K562 (cell line): ENCODE measurements around the gene CENPH. TPM values are rescaled to one million over a fixed set of nuclear protein-coding genes. Genes with fewer than 3 reads are reported as not detected.
A peak's percentile ranks its signal among the peaks of the same experiment; 100 is the strongest.

Source experiments
- CHD4 ChIP-seq: fragments of 200-600 bp; sonication (generic); IDR thresholded peaks from 3 replicates; pipeline ENCODE4 v1.6.1; 2012; ENCODE audit warnings: low read depth, mild to moderate bottlenecking, mixed read lengths, low read length, inconsistent platforms; ENCODE audit not compliant: insufficient read depth, insufficient replicate concordance, poor library complexity, severe bottlenecking
- CTCFL ChIP-seq: IDR thresholded peaks from 2 replicates; pipeline ENCODE4 v1.6.1; 2011; ENCODE audit warnings: borderline replicate concordance, low read depth, mild to moderate bottlenecking, moderate library complexity, low read length; ENCODE audit not compliant: insufficient read depth, poor library complexity, severe bottlenecking
- EP400 ChIP-seq: fragments of 450-650 bp; IDR thresholded peaks from 2 replicates; pipeline ENCODE4 v1.6.1; 2017; ENCODE audit warnings: antibody characterized with exemption, mild to moderate bottlenecking, moderate library complexity
- ERF ChIP-seq: fragments of 450-650 bp; formaldehyde crosslinking; IDR thresholded peaks from 2 replicates; pipeline ENCODE4 v1.4.0; 2020; ENCODE audit warnings: mild to moderate bottlenecking, mixed read lengths
- JUND ChIP-seq, 2 experiments: IDR thresholded peaks; 2 replicates in 1 of 2; 3 replicates in 1 of 2; pipeline ENCODE4 v1.6.1; 2011; ENCODE audit warnings: borderline replicate concordance in 2 of 2, low read depth in 2 of 2, low read length in 2 of 2, improper control_type of control experiment in 1 of 2, missing biosample characterization in 1 of 2, missing genetic modification characterization in 1 of 2, missing genetic modification reagents in 1 of 2
- KDM4B ChIP-seq, 2 experiments: fragments of 450-650 bp in 1 of 2; sonication (generic) in 1 of 2; IDR thresholded peaks; 2 replicates each; pipeline ENCODE4 v1.6.1; 2016 to 2017; ENCODE audit warnings: borderline replicate concordance in 2 of 2, antibody characterized with exemption in 1 of 2, low read depth in 1 of 2, mild to moderate bottlenecking in 1 of 2
- MAZ ChIP-seq, 2 experiments: fragments of 450-650 bp in 1 of 2; sonication (generic) in 1 of 2; formaldehyde crosslinking; IDR thresholded peaks in 1 of 2; conservative IDR thresholded peaks in 1 of 2; 2 replicates each; pipeline versions ENCODE4 v1.4.0 to v1.5.0; 2020; ENCODE audit warnings: mild to moderate bottlenecking in 1 of 2, missing genetic modification reagents in 1 of 2
- MBD1 ChIP-seq: fragments of 250-450 bp; sonication (Bioruptor Pico); IDR thresholded peaks from 2 replicates; pipeline ENCODE4 v1.8.0; 2022; ENCODE audit warnings: inconsistent platforms
- POLR2A ChIP-seq: fragments of 450-650 bp; conservative IDR thresholded peaks from 2 replicates; pipeline ENCODE4 v1.6.1; 2016
- PTRF ChIP-seq: fragments of 450-650 bp; IDR thresholded peaks from 2 replicates; pipeline ENCODE4 v1.6.1; 2016; ENCODE audit warnings: mild to moderate bottlenecking, missing genetic modification characterization, missing compliant biosample characterization
- SAFB ChIP-seq: fragments of 200-400 bp; formaldehyde crosslinking; IDR thresholded peaks from 2 replicates; pipeline ENCODE4 v1.6.1; 2017; ENCODE audit warnings: low read depth, low read length, borderline replicate concordance
- SIX5 ChIP-seq, 2 experiments: IDR thresholded peaks; 2 replicates each; pipeline ENCODE4 v1.6.1; 2011; ENCODE audit warnings: low read length in 2 of 2, borderline replicate concordance in 1 of 2, low read depth in 1 of 2, mild to moderate bottlenecking in 1 of 2, moderate library complexity in 1 of 2; ENCODE audit not compliant: insufficient read depth in 1 of 2
- SP2 ChIP-seq: IDR thresholded peaks from 2 replicates; pipeline ENCODE4 v1.6.1; 2011; ENCODE audit warnings: mild to moderate bottlenecking, low read depth, low read length, moderate library complexity; ENCODE audit not compliant: poor library complexity, severe bottlenecking; ENCODE audit errors: extremely low read depth
- TOE1 ChIP-seq, 2 experiments: fragments of 450-650 bp in 1 of 2; sonication (generic) in 1 of 2; formaldehyde crosslinking in 1 of 2; IDR thresholded peaks; 2 replicates each; pipeline versions ENCODE4 v1.7.1 to v1.8.0; 2016 to 2022; ENCODE audit warnings: borderline replicate concordance in 2 of 2, mild to moderate bottlenecking in 2 of 2, antibody characterized with exemption in 1 of 2, inconsistent platforms in 1 of 2, low read depth in 1 of 2, missing genetic modification reagents in 1 of 2, moderate library complexity in 1 of 2
- XRCC4 ChIP-seq: IDR thresholded peaks from one replicate; pipeline ENCODE4 v1.6.1; 2011; ENCODE audit not compliant: insufficient read depth, insufficient read length; ENCODE audit errors: extremely low read depth
- ZNF740 ChIP-seq, 3 experiments: fragments of 200-800 bp in 1 of 3; sonication (Bioruptor generic) in 1 of 3; sonication (generic) in 1 of 3; formaldehyde crosslinking in 1 of 3; IDR thresholded peaks; 2 replicates each; pipeline versions ENCODE4 v1.6.1 to v1.8.0; 2016 to 2022; ENCODE audit warnings: mild to moderate bottlenecking in 2 of 3, missing compliant biosample characterization in 2 of 3, missing genetic modification characterization in 2 of 3, missing genetic modification reagents in 1 of 3
- ZNF764 ChIP-seq: fragments of 250-450 bp; sonication (Bioruptor Pico); IDR thresholded peaks from 2 replicates; pipeline ENCODE4 v1.4.0; 2020; ENCODE audit warnings: low read depth, mild to moderate bottlenecking, moderate library complexity
- polyA plus RNA-seq, 8 experiments: library from polyadenylated mRNA; depleted of rRNA in 4 of 8; stranded (reverse) in 5 of 8; unstranded in 3 of 8; fragments of >200 nt; fragmentation: Nextera tagmentation in 2 of 8; fragmentation: Illumina TruSeq in 1 of 8; extraction: Ambion mirVana in 2 of 8; extraction: Trizol in 1 of 8; gene quantifications; 2 replicates each; pipeline versions ENCODE4 v1.2.1 to v1.2.3, GENCODE V29; 2011 to 2014; ENCODE audit warnings: inconsistent platforms in 1 of 8, missing spikeins in 1 of 8
- total RNA-seq, 7 experiments: library from RNA; depleted of rRNA in 6 of 7; stranded (reverse); fragments of >200 nt in 6 of 7; fragmentation: Illumina TruSeq in 2 of 7; extraction: Trizol in 2 of 7; gene quantifications; 2 replicates each; pipeline versions ENCODE4 v1.2.1 to v1.2.3, GENCODE V29; 2011 to 2021; ENCODE audit warnings: low replicate concordance in 1 of 7

CENPH gene
- total and polyA plus RNA-seq, 9 of the 15 experiments (the other 6 are each of a cell fraction or from before 2014, with no cell fraction given), result 10.5 to 124 (median 74.9) TPM

GRCh38 chr5:69189162-69190086 is at the start of gene CENPH (continued):
- TF ChIP-seq TOE1 (IDR thresholded peaks at IDR 0.05; ENCODE audit: borderline replicate concordance) (peak; percentile 14; the same call in 1 of the 2 replicates), TOE1 (CRISPR knock-in tag; IDR thresholded peaks at IDR 0.05; ENCODE audit: borderline replicate concordance, low read depth) (0 out of 2 replicates have a peak, but pooled peaks have one; percentile 23), MAZ (CRISPR knock-in tag; conservative IDR thresholded peaks at IDR 0.05 in 1 of 2, IDR thresholded peaks at IDR 0.05 in 1 of 2) (peak in 1 of 2 experiments; percentile 41; a peak in 1 of 4 replicates), PTRF (tag) (no peak), ZNF740 (CRISPR knock-in tag; IDR thresholded peaks at IDR 0.05) (no peak), ZNF740 (tag; IDR thresholded peaks at IDR 0.05) (no peak), XRCC4 (no peak), JUND (IDR thresholded peaks at IDR 0.05; ENCODE audit: borderline replicate concordance, low read depth, low read length) (peak; percentile 65; the same call in 1 of the 2 replicates), JUND (tag; IDR thresholded peaks at IDR 0.05; ENCODE audit: borderline replicate concordance, low read depth, low read length) (no peak; the same call in 2 of the 3 replicates), SIX5 (IDR thresholded peaks at IDR 0.05; ENCODE audit: borderline replicate concordance in 1 of 2, insufficient read depth in 1 of 2, low read depth in 1 of 2, low read length in 2 of 2) (no peak), MBD1 (CRISPR knock-in tag) (no peak), SAFB (no peak), ERF (CRISPR knock-in tag) (no peak), EP400 (peak; percentile 97), CTCFL (no peak), POLR2A (peak; percentile 95), CHD4 (no peak), SP2 (no peak), KDM4B (IDR thresholded peaks at IDR 0.05; ENCODE audit: borderline replicate concordance in 2 of 2, low read depth in 1 of 2) (peak in 1 of 2 experiments; percentile 69; a peak in 1 of 4 replicates), ZNF764 (no peak)
